A204.1 (cell line): ENCODE measurements around the gene CHRNA9.
"Not testable (repeated sequence)": the region's sequence is repeated elsewhere in the genome, so short reads cannot be mapped to it uniquely, and the experiment has no call there.

Experiments
- FAIRE-seq: peaks from 2 replicates; lab custom pipeline; 2012; peaks lifted over from hg19 to GRCh38; lab: Jason Lieb, UNC

The CHRNA9 gene

GRCh38 chr4:40334591-40335524, at the start of gene CHRNA9:
Gene CHRNA9 (plus strand): TSS chr4:40335333. CDS start chr4:40335468, 135 bp downstream.
- FAIRE-seq, result no peak

- no peak for FAIRE-seq
Measured at GRCh38 chr4:40285692-40286091, 49.4 kb upstream of the CHRNA9 start.

GRCh38 chr4:40288566-40288965, 46.6 kb upstream of the CHRNA9 start:
- FAIRE-seq, result no peak

- FAIRE-seq, result no peak
Measured at GRCh38 chr4:40289366-40290188, 45.6 kb upstream of the CHRNA9 start.

GRCh38 chr4:40290611-40291186, 44.4 kb upstream of the CHRNA9 start:
- not testable (repeated sequence) for FAIRE-seq

GRCh38 chr4:40292313-40292759, 42.8 kb upstream of the CHRNA9 start:
- FAIRE-seq, result no peak

GRCh38 chr4:40294339-40294738, 40.8 kb upstream of the CHRNA9 start:
- no peak for FAIRE-seq

- FAIRE-seq, result not testable (repeated sequence)
Measured at GRCh38 chr4:40295030-40295429, 40.1 kb upstream of the CHRNA9 start.

GRCh38 chr4:40295572-40295971, 39.6 kb upstream of the CHRNA9 start:
- no peak for FAIRE-seq

GRCh38 chr4:40299126-40299525, 36.0 kb upstream of the CHRNA9 start:
- no peak for FAIRE-seq

GRCh38 chr4:40299811-40300292, 35.3 kb upstream of the CHRNA9 start:
- FAIRE-seq, result no peak

- FAIRE-seq, result no peak
Measured at GRCh38 chr4:40300371-40301162, 34.6 kb upstream of the CHRNA9 start.

- no peak for FAIRE-seq
Measured at GRCh38 chr4:40301603-40302002, 33.5 kb upstream of the CHRNA9 start.

GRCh38 chr4:40303751-40304150, 31.4 kb upstream of the CHRNA9 start:
- no peak for FAIRE-seq

GRCh38 chr4:40305328-40306170, 29.6 kb upstream of the CHRNA9 start:
- FAIRE-seq, result no peak

GRCh38 chr4:40306226-40306625, 28.9 kb upstream of the CHRNA9 start:
- no peak for FAIRE-seq

GRCh38 chr4:40306976-40307375, 28.2 kb upstream of the CHRNA9 start:
- FAIRE-seq, result no peak

- no peak for FAIRE-seq
Measured at GRCh38 chr4:40307627-40308497, 27.3 kb upstream of the CHRNA9 start.

GRCh38 chr4:40308528-40309122, 26.5 kb upstream of the CHRNA9 start:
- FAIRE-seq, result no peak
